Panc1 (cell line): ENCODE data around the gene GATD1. TPM values are rescaled to one million over a fixed set of nuclear protein-coding genes. Genes with fewer than 3 reads are reported as not detected.
"Not testable (repeated sequence)": the region's sequence is repeated elsewhere in the genome, so short reads cannot be mapped to it uniquely, and the experiment has no call there.

ENCODE experiments used
- ATAC-seq: fragments of 200-7000 bp; cut with Tn5 transposase; 2 replicates; pipeline ENCODE4 v1.9.1; 2020; ENCODE audit warnings: mild to moderate bottlenecking, moderate library complexity
- BruUV-seq: library from RNA; stranded (reverse); fragments of 400-500 nt; replicated peaks from 2 replicates; lab custom pipeline; 2021; lab: Mats Ljungman, UMichigan
- CTCF ChIA-PET: fragments of 300-600 bp; sonication (Branson Sonifier 250); formaldehyde crosslinking; loops from one replicate; lab custom pipeline; 2022; ENCODE audit warnings: antibody characterized with exemption; lab: Charles Lee
- POLR2A ChIA-PET: fragments of 300-600 bp; sonication (Branson Sonifier 250); formaldehyde crosslinking; loops from one replicate; lab custom pipeline; 2022; ENCODE audit warnings: antibody characterized with exemption; lab: Charles Lee
- DNase-seq: peaks from one replicate; pipeline ENCODE4 v3.0.0-alpha.2; 2010; ENCODE audit warnings: low read depth, low spot score
- H3K27ac ChIP-seq: 2 replicates; pipeline ENCODE4 v1.5.1; 2011; ENCODE audit warnings: mild to moderate bottlenecking, low read length, inconsistent platforms
- H3K27me3 ChIP-seq: fragments of 200-500 bp; sonication (Bioruptor generic); 2 replicates; pipeline ENCODE4 v1.6.0; 2014; ENCODE audit warnings: low read length, inconsistent platforms; ENCODE audit not compliant: control insufficient read depth, insufficient read depth
- H3K36me3 ChIP-seq: fragments of 200-500 bp; sonication (Bioruptor generic); 2 replicates; pipeline ENCODE4 v1.5.1; 2014; ENCODE audit warnings: inconsistent platforms, mild to moderate bottlenecking, low read length, moderate library complexity; ENCODE audit not compliant: control insufficient read depth, insufficient read depth
- H3K4me1 ChIP-seq: 2 replicates; pipeline ENCODE4 v1.5.1; 2011; ENCODE audit warnings: inconsistent platforms, mild to moderate bottlenecking, low read length, moderate library complexity; ENCODE audit not compliant: control insufficient read depth, insufficient read depth
- H3K4me3 ChIP-seq, 2 experiments: 2 replicates each; pipeline ENCODE4 v1.5.1; 2011 to 2012; ENCODE audit warnings: low read depth in 2 of 2, low read length in 2 of 2, mild to moderate bottlenecking in 2 of 2, inconsistent platforms in 1 of 2, moderate library complexity in 1 of 2
- H3K9me3 ChIP-seq: fragments of 200-500 bp; sonication (Bioruptor generic); 2 replicates; pipeline ENCODE4 v1.5.1; 2014; ENCODE audit warnings: low read depth, mild to moderate bottlenecking, inconsistent platforms, low read length, moderate library complexity; ENCODE audit not compliant: control insufficient read depth, insufficient read depth
- CTCF ChIP-seq: fragments of 450-650 bp; IDR thresholded peaks from 2 replicates; pipeline ENCODE4 v1.5.1; 2017; ENCODE audit warnings: mild to moderate bottlenecking
- POLR2AphosphoS5 ChIP-seq: IDR thresholded peaks from 2 replicates; pipeline ENCODE4 v1.6.1; 2012; ENCODE audit warnings: mild to moderate bottlenecking, low read depth, low read length, moderate library complexity
- REST ChIP-seq, 2 experiments: IDR thresholded peaks; 2 replicates each; pipeline ENCODE4 v1.6.1; 2011 to 2012; ENCODE audit warnings: low read depth in 2 of 2, control low read depth in 1 of 2, low read length in 1 of 2, mild to moderate bottlenecking in 1 of 2, moderate library complexity in 1 of 2; ENCODE audit not compliant: insufficient read depth in 1 of 2
- SIN3A ChIP-seq: IDR thresholded peaks from 2 replicates; pipeline ENCODE4 v1.6.1; 2012; ENCODE audit warnings: low read depth, mild to moderate bottlenecking, low read length, moderate library complexity, borderline replicate concordance; ENCODE audit not compliant: insufficient read depth
- TCF7L2 ChIP-seq: IDR thresholded peaks from 2 replicates; pipeline ENCODE4 v1.6.1; 2011; ENCODE audit warnings: mild to moderate bottlenecking, low read depth, low read length, inconsistent platforms
- in situ Hi-C: cut with HindIII; loops from 2 replicates; pipeline ENCODE4 v1.10.0; 2016; ENCODE audit warnings: low sequenced_read_pairs, low pct_unique_long_range_greater_than_20kb
- intact Hi-C: fragments of 100-400 bp; cut with micrococcal nuclease; formaldehyde crosslinking; loops from one replicate; pipeline ENCODE4 v1.10.0; 2022; ENCODE audit not compliant: unreplicated experiment
- total RNA-seq: library from RNA; stranded (reverse); gene quantifications from one replicate; pipeline ENCODE4 v1.2.1, GENCODE V29; 2021; ENCODE audit not compliant: unreplicated experiment

The GATD1 gene
- total RNA-seq, 1 experiment from 2014 or later = 229 TPM

- Histone ChIP-seq H3K27me3 (no peaks in the 10 kb centered on the region), H3K36me3 (no peaks in the 10 kb centered on the region), H3K4me3 (no peak overlapping the region), H3K4me1 (peaks cover 6% of the 10 kb centered on the region; the same call in 1 of the 2 replicates), H3K9me3 (no peaks in the 10 kb centered on the region), H3K27ac (no peak overlapping the region)
- DNase-seq (no peak), ATAC-seq (peak; percentile 48)
- BruUV-seq = no TSS peak
- no peak for TF ChIP-seq REST (IDR thresholded peaks at IDR 0.05; ENCODE audit: insufficient read depth in 1 of 2, low read depth in 2 of 2, low read length in 1 of 2)
- no peak for TF ChIP-seq SIN3A
- no peak for TF ChIP-seq CTCF
- no peak for TF ChIP-seq POLR2AphosphoS5
- no peak for TF ChIP-seq TCF7L2
- ChIA-PET CTCF (interaction anchor here (0.6 to 0.7 kb wide), 2 partner anchors 26 to 40 kb away, joined by 3 read pairs; no protein-coding TSS in a partner anchor), POLR2A (interaction anchor here (0.7 kb wide), 1 partner anchor 11 kb away, joined by 3 read pairs; no protein-coding TSS in a partner anchor)
- intact Hi-C loops (no loop called here), in situ Hi-C loops (no loop called here)
Measured at GRCh38 chr11:737366-737765, 39.9 kb downstream of the GATD1 start.

GRCh38 chr11:734541-734940 lies 42.7 kb downstream of the GATD1 start:
- H3K4me3 ChIP-seq, H3K4me1 ChIP-seq, BruUV-seq, H3K27me3 ChIP-seq, H3K36me3 ChIP-seq, intact Hi-C loops, CTCF ChIA-PET, DNase-seq, H3K9me3 ChIP-seq, POLR2A ChIA-PET, H3K27ac ChIP-seq, in situ Hi-C loops, ATAC-seq: not testable (repeated sequence)

GRCh38 chr11:733072-733471 lies 44.2 kb downstream of the GATD1 start:
- Histone ChIP-seq H3K36me3 (no peaks in the 10 kb centered on the region), H3K27me3 (no peaks in the 10 kb centered on the region), H3K27ac (no peak overlapping the region), H3K4me1 (peaks cover 24% of the 10 kb centered on the region), H3K4me3 (no peak overlapping the region), H3K9me3 (no peaks in the 10 kb centered on the region)
- DNase-seq (no peak), ATAC-seq (no peak)
- TF ChIP-seq REST (IDR thresholded peaks at IDR 0.05; ENCODE audit: insufficient read depth in 1 of 2, low read depth in 2 of 2, low read length in 1 of 2) = no peak
- no peak for TF ChIP-seq CTCF
- TF ChIP-seq TCF7L2 = no peak
- TF ChIP-seq POLR2AphosphoS5 = no peak
- no peak for TF ChIP-seq SIN3A
- intact Hi-C loops (no loop called here), in situ Hi-C loops (no loop called here)
- ChIA-PET CTCF (no interaction called here), POLR2A (no interaction called here)
- BruUV-seq = no TSS peak
